ENCODE measurements around the gene PHB1.

Gene PHB1

DNA sequence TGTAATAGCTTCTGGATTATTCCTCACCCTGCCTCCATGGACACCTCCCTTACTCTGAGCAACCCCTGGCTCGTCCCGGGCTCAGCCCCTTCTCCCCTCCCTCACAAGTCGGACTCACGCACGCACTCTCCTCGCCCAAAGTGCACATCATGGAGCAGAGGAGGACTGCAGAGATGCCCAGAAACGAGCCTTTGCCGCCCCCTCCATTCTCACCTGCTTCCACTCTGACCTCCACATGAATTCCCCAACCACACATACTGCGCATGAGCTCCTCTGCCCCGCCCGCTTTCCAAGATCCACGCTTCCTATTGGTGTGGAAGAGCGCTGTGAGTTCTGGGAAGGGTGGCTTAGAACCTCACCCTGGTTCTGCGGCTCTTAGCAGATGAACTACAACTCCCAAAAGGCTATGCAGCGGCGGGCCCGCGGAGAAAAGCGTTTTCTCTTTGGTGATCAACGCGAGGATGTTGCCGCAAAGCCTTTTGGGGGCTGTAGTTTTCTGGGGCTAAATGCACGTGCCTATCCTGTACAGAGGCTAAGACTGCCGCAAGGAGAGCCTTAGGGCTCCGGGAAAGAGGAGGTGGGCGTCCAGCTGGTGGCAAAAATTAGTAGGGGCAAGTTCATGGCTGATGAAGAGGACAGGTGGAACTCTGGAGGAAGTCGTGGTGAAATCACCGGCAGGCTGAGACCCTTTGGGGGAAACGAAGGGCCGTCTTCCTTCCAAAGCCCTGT is at the start of gene PHB1:
Gene PHB1, minus strand, starts transcription at position 261 of the 729 bp plus-strand sequence. CDS start 1,618 bp downstream, outside the sequence.
- TF ChIP-seq CTCF (IDR thresholded peaks at IDR 0.05; ENCODE audit: low read depth, low read length) = no peak
- peak within 1 kb of the TSS; percentile 98 for H3K4me3 ChIP-seq (ENCODE audit: low read depth, low read length)

DNA sequence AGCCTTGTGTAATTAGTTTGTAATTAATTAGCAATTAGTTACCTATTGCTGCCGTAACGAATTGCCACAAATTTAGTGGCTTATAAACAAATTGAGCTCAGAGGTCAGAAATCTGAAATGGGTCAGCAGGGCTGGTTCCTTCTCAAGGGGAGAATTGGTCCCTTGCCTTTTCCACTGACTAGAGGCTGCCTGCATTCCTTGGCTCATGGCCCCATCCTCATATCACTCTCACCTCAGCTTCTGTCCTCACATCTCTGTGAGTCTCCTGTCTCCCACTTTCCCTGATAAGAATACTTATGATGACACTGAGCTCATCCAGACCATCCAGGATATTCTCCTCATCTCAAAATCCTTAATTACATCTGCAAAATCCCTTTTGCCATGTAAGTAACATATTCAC is 49.4 kb upstream of the PHB1 start:
- H3K4me3 ChIP-seq (ENCODE audit: low read depth, low read length) = no peak overlapping the region
- TF ChIP-seq CTCF (IDR thresholded peaks at IDR 0.05; ENCODE audit: low read depth, low read length) = no peak

- no peak for TF ChIP-seq CTCF (IDR thresholded peaks at IDR 0.05; ENCODE audit: low read depth, low read length)
- no peak overlapping the region for H3K4me3 ChIP-seq (ENCODE audit: low read depth, low read length)
These were observed 46.9 kb upstream of the PHB1 start for GRCh38 chr17:49461580-49461979.

- no peak for TF ChIP-seq CTCF (IDR thresholded peaks at IDR 0.05; ENCODE audit: low read depth, low read length)
- no peak overlapping the region for H3K4me3 ChIP-seq (ENCODE audit: low read depth, low read length)
These were observed 45.7 kb upstream of the PHB1 start for GRCh38 chr17:49460401-49460800.

DNA sequence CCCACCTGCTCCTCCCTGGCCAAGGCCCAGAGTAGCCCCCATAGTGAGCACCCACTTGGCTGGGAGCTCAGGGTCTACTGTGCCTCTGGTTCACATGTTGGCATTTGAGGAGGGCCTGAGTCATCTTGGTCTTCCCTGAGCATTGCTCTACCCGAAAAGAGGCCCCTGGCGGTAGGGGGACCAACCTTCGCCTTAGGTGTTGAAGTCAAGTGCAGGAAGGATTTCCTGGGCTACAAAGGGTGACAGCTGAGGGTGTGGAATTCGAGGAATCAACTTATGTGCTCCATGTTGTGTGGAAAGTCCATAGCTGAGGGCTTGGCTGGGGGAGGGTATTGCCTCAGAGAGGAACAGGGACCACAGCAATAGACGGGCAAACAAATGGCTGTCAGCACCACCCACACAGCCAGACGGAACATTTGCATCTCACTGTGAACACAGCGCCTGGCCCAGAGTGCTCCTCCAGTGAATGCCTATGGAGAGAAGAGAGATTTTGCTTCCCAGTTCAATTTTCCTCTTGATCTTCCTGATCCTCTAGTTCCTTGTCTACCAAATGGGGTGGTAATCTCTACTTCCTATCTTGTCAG is 44.8 kb upstream of the PHB1 start:
- TF ChIP-seq CTCF (IDR thresholded peaks at IDR 0.05; ENCODE audit: low read depth, low read length) = no peak
- H3K4me3 ChIP-seq (ENCODE audit: low read depth, low read length) = no peak overlapping the region

DNA sequence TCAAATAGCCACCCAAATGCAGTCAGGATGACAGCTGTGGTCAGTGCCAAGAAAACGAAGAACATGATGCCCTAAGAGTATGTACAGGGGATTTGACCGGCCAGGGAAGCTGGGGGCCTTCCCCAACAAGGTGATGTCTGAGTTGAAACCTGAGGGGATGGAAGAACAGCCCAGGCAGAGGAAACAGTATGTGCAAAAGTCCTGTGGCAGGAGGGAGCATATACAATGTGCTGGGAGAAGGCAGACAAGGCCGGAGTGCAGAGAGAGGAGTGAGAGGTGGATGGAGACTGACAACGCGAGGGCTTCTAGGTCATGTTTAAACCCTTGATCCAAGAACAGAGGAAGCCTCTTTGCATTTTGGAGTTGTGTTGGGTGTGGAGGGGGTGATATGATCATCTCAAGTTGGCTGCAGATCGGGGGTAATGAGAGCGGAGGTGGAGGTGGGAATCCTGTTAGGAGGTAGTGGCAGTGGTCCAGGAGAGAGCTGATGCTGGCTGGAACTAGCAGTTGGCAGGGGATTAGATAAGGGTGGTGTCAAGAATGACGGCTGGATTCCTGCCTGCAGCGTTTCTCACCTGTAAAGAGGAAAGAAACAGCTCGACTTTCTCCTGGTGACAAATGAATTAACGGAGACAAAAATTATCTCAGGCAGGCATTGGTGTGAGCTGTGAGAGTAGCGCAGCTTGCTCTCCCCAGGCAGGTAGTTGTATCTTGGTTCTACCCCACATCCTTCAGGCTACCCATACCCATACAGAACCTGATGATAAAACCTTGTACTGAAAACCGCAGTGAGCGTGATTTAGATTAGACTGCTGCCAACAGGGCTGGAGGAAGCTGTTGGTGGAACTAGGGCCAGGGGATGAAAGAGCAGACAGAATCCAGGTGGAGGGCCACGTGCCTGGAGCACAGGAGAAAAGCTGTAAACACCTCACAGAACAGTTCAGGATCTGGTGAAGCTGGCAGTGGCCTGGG is 43.2 kb upstream of the PHB1 start:
- H3K4me3 ChIP-seq (ENCODE audit: low read depth, low read length) = no peak overlapping the region
- TF ChIP-seq CTCF (IDR thresholded peaks at IDR 0.05; ENCODE audit: low read depth, low read length) = no peak
